ENCODE data around the gene STAMBPL1.
"Not testable (repeated sequence)": the region's sequence is repeated elsewhere in the genome, so short reads cannot be mapped to it uniquely, and the experiment has no call there.

Gene STAMBPL1

DNA sequence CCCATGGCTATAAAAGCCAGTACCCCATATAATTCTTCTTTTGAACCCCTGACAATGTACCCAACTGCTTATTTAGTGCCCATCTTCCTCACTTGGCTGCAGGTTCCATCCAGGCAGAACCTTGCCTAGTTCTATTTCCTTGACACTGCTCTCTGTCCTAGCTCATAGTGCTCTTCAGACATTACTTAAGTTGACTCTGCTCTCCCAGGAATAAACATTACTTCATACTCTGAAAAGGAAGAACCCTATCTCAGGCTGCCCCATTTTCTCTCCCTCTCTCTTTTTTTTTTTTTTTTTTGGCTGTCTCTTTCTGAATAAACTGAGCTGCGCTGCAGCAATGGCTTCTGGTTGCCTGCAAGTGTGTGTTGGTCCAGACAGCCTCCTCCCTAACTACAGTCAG, 51.5 kb downstream of the STAMBPL1 start:
- Histone ChIP-seq H3K4me3 (no peak overlapping the region), H3K27ac (peak overlapping the region; percentile 67 to 76), H3K4me1 (peaks cover 0 to 21% (median 10%) of the 10 kb centered on the region in 4 donors), H3K27me3 (no peaks in the 10 kb centered on the region), H3K9me3 (no peaks in the 10 kb centered on the region), H3K36me3 (peaks cover 11 to 22% (median 16%) of the 10 kb centered on the region in 3 donors)
- no peak for DNase-seq
- TF ChIP-seq, protein P1, sequence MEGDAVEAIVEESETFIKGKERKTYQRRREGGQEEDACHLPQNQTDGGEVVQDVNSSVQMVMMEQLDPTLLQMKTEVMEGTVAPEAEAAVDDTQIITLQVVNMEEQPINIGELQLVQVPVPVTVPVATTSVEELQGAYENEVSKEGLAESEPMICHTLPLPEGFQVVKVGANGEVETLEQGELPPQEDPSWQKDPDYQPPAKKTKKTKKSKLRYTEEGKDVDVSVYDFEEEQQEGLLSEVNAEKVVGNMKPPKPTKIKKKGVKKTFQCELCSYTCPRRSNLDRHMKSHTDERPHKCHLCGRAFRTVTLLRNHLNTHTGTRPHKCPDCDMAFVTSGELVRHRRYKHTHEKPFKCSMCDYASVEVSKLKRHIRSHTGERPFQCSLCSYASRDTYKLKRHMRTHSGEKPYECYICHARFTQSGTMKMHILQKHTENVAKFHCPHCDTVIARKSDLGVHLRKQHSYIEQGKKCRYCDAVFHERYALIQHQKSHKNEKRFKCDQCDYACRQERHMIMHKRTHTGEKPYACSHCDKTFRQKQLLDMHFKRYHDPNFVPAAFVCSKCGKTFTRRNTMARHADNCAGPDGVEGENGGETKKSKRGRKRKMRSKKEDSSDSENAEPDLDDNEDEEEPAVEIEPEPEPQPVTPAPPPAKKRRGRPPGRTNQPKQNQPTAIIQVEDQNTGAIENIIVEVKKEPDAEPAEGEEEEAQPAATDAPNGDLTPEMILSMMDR (IDR thresholded peaks at IDR 0.05), result no peak
- intact Hi-C loops (cut with DNase I; ENCODE audit: low total_unique reads), result loop anchor here (5.0 to 10.0 kb wide), 2 partner anchors 94 to 283 kb away; no protein-coding TSS in a partner anchor

DNA sequence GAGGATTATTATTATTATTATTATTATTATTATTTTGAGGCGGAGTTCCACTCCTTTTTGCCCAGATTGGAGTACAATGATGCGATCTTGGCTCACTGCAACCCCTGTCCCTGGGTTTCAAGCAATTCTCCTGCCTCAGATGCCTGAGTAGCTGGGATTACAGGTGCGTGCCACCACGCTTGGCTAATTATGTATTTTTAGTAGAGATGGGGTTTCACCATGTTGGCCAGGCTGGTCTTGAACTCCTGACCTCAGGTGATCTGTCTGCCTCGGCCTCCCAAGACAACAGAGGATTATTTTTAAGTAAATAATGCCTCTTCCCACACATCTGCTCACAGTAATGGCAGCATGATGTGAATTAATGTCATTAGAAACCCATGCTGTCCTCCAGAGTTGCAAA, 52.0 kb downstream of the STAMBPL1 start:
- not testable (repeated sequence) for H3K4me3 ChIP-seq, H3K9me3 ChIP-seq, H3K27me3 ChIP-seq, DNase-seq
- peaks cover 0 to 19% (median 8%) of the 10 kb centered on the region in 4 donors for H3K4me1 ChIP-seq
- H3K27ac ChIP-seq, result peak overlapping the region; percentile 67 to 76
- peaks cover 16 to 26% (median 21%) of the 10 kb centered on the region in 3 donors for H3K36me3 ChIP-seq
- intact Hi-C loops (cut with DNase I; ENCODE audit: low total_unique reads), result loop anchor here (5.0 to 10.0 kb wide), 2 partner anchors 95 to 283 kb away; no protein-coding TSS in a partner anchor

DNA sequence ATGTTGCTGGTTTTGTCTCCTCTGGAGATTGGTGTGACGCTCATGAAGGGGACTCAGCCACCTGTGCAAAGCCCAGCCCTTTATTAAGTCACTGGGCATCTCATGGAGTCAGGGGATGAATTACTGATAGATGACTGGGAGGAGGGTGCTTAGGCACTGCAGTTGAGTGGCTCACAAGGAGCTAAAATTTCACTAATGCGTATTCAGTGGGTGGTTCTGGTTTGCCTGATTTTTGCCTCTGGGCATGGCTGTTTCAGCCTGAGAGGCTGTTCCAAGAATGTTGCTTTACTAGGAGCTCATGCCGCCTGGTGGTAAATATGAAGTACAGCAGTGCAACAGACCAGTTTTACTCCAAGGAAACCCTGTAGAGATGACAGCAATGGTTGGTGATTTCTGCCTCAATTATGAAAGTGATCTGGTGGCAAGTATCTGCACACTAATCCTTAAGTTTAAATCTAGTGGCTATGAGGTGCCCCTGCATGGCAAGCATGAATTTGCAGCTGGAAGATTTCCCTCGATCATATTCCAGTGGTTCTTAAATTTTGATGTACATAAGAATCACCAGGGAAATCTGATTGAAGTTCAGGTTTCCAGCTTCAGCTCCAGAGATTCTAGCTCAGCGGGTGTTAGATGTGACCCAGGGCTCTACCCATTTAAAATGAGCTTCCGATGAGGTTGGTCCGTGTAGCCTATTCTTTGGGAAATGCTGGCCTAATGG, 52.7 kb downstream of the STAMBPL1 start:
- no peaks in the 10 kb centered on the region for H3K27me3 ChIP-seq
- intact Hi-C loops (cut with DNase I; ENCODE audit: low total_unique reads), result loop anchor here (5.0 to 10.0 kb wide), 2 partner anchors 95 to 282 kb away; no protein-coding TSS in a partner anchor
- peak; percentile 70 to 85 for DNase-seq
- H3K9me3 ChIP-seq, result no peaks in the 10 kb centered on the region
- peak overlapping the region; percentile 67 to 76 for H3K27ac ChIP-seq
- H3K4me3 ChIP-seq, result no peak overlapping the region
- peaks cover 0 to 20% (median 9%) of the 10 kb centered on the region in 4 donors for H3K4me1 ChIP-seq
- TF ChIP-seq, protein P1 (IDR thresholded peaks at IDR 0.05), result peak; percentile 89 to 95
- H3K36me3 ChIP-seq, result peaks cover 23 to 33% (median 28%) of the 10 kb centered on the region in 3 donors

DNA sequence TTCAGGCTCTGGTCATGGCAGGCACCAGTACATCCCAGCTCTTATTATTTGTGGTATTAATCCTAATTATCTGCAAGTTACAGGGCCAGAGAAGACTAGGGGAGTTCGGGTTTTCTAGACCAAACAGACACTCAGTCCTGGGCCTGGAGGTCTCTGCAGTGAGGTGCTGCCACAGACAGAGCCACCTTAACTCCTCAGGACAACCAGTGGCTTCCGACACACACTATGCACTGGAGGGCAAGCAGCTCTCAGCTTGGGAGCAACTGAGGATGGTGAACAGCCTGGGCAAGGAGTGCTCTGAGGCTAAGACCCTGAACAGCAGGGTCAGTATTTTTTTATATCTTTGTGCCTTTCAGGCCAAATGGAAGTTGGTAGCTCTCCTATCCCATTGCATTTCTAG, 53.5 kb downstream of the STAMBPL1 start:
- peaks cover 0 to 28% (median 14%) of the 10 kb centered on the region in 4 donors for H3K4me1 ChIP-seq
- H3K27ac ChIP-seq, result peak overlapping the region; percentile 67 to 76
- H3K27me3 ChIP-seq, result no peaks in the 10 kb centered on the region
- intact Hi-C loops (cut with DNase I; ENCODE audit: low total_unique reads), result loop anchor here (5.0 to 10.0 kb wide), 2 partner anchors 96 to 281 kb away; no protein-coding TSS in a partner anchor
- no peak overlapping the region for H3K4me3 ChIP-seq
- TF ChIP-seq, protein P1 (IDR thresholded peaks at IDR 0.05), result no peak
- H3K9me3 ChIP-seq, result no peaks in the 10 kb centered on the region
- H3K36me3 ChIP-seq, result peaks cover 31 to 42% (median 36%) of the 10 kb centered on the region in 3 donors
- DNase-seq, result no peak

DNA sequence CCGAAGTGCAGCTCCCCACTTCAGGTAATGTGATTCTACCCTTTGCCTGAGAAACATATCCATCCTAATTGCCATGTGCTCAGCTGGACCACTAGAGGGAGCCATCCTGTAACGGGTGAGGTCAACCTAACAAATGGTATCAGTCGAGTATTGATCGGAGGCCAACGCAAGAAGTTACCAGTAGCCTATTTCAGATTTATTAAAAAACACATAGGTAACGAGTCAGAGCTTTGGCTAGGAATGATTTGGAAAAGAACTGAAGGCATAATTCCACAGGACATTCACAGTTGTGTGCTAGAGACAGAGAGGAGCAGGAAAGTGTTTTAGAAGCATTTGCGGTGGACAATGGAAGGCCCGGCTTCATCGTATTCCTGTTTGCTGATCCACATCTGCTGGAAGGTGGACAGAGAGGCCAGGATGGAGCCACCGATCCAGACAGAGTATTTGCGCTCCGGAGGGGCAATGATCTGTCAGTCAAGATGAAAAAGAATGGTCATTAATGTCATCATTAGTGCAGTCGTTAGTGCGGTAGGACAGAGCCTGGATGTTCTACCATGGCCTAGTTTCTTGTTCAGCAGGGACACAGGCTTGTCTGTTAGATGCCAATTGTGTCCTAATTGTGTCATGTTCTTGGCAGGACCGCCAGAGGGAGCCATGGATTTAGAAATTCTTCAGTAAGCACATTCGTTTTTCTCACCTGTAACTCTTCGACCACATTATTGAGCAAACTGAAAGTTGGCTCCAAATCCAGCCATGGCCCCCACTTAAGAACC, 55.0 kb downstream of the STAMBPL1 start:
- intact Hi-C loops (cut with DNase I; ENCODE audit: low total_unique reads), result loop anchor here (5.0 to 10.0 kb wide), 3 partner anchors 52 to 280 kb away; no protein-coding TSS in a partner anchor
- Histone ChIP-seq H3K36me3 (peaks cover 47 to 57% (median 52%) of the 10 kb centered on the region in 3 donors), H3K27ac (peak overlapping the region; percentile 54 to 89)

More for the DNA sequence above, 55.0 kb downstream of the STAMBPL1 start:
- H3K4me3 ChIP-seq, result no peak overlapping the region
- TF ChIP-seq, protein P1 (IDR thresholded peaks at IDR 0.05), result peak; percentile 79 to 85
- no peaks in the 10 kb centered on the region for H3K27me3 ChIP-seq
- H3K4me1 ChIP-seq, result peaks cover 0 to 43% (median 18%) of the 10 kb centered on the region in 4 donors
- DNase-seq, result peak; percentile 84 to 89
- H3K9me3 ChIP-seq, result no peaks in the 10 kb centered on the region
